ENCODE data around the gene GALE.

DNA sequence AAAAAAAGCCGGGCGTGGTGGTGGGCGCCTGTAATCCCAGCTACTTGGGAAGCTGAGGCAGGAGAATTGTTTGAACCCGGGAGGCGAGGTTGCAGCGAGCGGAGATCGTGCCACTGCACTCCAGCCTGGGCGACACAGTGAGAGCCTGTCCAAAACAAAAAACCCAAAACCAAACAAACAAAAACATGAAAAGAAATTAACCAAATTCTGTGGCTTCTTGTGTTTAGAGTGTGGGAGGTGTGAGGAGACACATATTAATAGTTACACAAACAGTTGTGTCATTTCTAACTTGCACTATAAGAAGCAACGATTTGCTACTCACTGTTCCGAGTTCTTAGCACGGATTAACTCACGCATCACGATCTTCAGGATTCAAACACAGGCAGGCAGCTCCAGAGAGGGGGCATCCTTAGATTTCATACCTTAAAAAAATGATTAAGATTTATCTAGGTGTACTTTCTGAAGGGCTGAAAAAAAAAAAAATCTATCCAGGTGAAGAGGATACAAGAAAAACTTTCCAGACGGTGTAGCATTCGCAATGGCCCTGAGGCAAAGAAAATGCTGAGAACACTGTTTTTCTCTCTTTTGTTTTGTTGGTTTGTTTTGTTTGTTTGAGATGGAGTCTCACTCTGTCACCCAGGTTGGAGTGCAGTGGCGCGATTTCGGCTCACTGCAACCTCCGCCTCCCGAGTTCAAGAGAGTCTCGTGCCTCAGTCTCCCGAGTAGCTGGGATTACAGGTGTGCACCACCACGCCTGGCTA lies 25.4 kb upstream of the GALE start:
- TF ChIP-seq POLR2A (IDR thresholded peaks at IDR 0.05; ENCODE audit: low read depth, low read length) (no peak), POLR2AphosphoS5 (IDR thresholded peaks at IDR 0.05; ENCODE audit: low read depth, low read length) (no peak), TAF1 (IDR thresholded peaks at IDR 0.05; ENCODE audit: borderline replicate concordance, low read depth, low read length) (no peak)
